Liver (tissue), 9 donors: ENCODE data around the gene KCNJ15. TPM values are rescaled to one million over a fixed set of nuclear protein-coding genes. Genes with fewer than 3 reads are reported as not detected.

Experiments used
- DNase-seq: peaks from one replicate; pipeline ENCODE4 v3.0.0-alpha.2; 2017; ENCODE audit warnings: low spot score
- H3K27ac ChIP-seq, 2 donors: one replicate each; pipeline ENCODE4 v1.7.0; 2013; ENCODE audit warnings: inconsistent platforms in 2 of 2, low read length in 2 of 2, control low read depth in 1 of 2, low read depth in 1 of 2, mild to moderate bottlenecking in 1 of 2
- H3K27me3 ChIP-seq, 4 donors: one replicate each; pipeline versions ENCODE4 v1.6.1 to v1.7.0; 2013; ENCODE audit warnings: low read length in 3 of 4, inconsistent platforms in 1 of 4, mild to moderate bottlenecking in 1 of 4, moderate library complexity in 1 of 4; ENCODE audit not compliant: control insufficient read depth in 4 of 4, insufficient read depth in 4 of 4
- H3K36me3 ChIP-seq, 4 donors: one replicate each; pipeline versions ENCODE4 v1.6.1 to v1.7.0; 2013; ENCODE audit warnings: low read length in 3 of 4, mild to moderate bottlenecking in 3 of 4, low read depth in 1 of 4, moderate library complexity in 1 of 4; ENCODE audit not compliant: control insufficient read depth in 4 of 4, insufficient read depth in 3 of 4
- H3K4me1 ChIP-seq, 4 donors: one replicate each; pipeline versions ENCODE4 v1.6.1 to v1.7.0; 2013; ENCODE audit warnings: low read length in 3 of 4, mild to moderate bottlenecking in 3 of 4, moderate library complexity in 1 of 4; ENCODE audit not compliant: control insufficient read depth in 4 of 4, insufficient read depth in 4 of 4
- H3K4me3 ChIP-seq, 3 donors: one replicate each; pipeline versions ENCODE4 v1.6.1 to v1.7.0; 2013; ENCODE audit warnings: low read length in 3 of 3, control low read depth in 1 of 3, low read depth in 1 of 3, mild to moderate bottlenecking in 1 of 3
- H3K9ac ChIP-seq, 2 donors: one replicate each; pipeline ENCODE4 v1.7.0; 2013; ENCODE audit warnings: low read length in 2 of 2, mild to moderate bottlenecking in 2 of 2, moderate library complexity in 2 of 2, control low read depth in 1 of 2, low read depth in 1 of 2
- H3K9me3 ChIP-seq, 4 donors: one replicate each; pipeline versions ENCODE4 v1.6.1 to v1.7.0; 2013; ENCODE audit warnings: low read length in 3 of 4; ENCODE audit not compliant: control insufficient read depth in 4 of 4
- CTCF ChIP-seq: fragments of 150-350 bp; IDR thresholded peaks from 2 replicates; pipeline ENCODE4 v1.5.1; 2017; ENCODE audit warnings: improper control_type of control experiment, low read depth, low read length; ENCODE audit not compliant: missing input control
- EGR1 ChIP-seq, 2 donors: IDR thresholded peaks; 2 replicates each; pipeline ENCODE4 v1.6.1; 2016 to 2018; ENCODE audit warnings: antibody characterized with exemption in 2 of 2, low read depth in 2 of 2
- FOXA1 ChIP-seq: IDR thresholded peaks from 2 replicates; pipeline ENCODE4 v1.6.1; 2016; ENCODE audit warnings: antibody characterized with exemption
- FOXA2 ChIP-seq: IDR thresholded peaks from 2 replicates; pipeline ENCODE4 v1.6.1; 2016; ENCODE audit warnings: antibody characterized with exemption
- HNF4A ChIP-seq, 2 donors: conservative IDR thresholded peaks; 2 replicates each; pipeline ENCODE4 v1.6.1; 2016; ENCODE audit warnings: antibody characterized with exemption in 2 of 2, mild to moderate bottlenecking in 2 of 2
- HNF4G ChIP-seq: IDR thresholded peaks from 2 replicates; pipeline ENCODE4 v1.6.1; 2016; ENCODE audit warnings: antibody characterized with exemption
- JUND ChIP-seq, 2 donors: IDR thresholded peaks; 2 replicates each; pipeline ENCODE4 v1.6.1; 2016; ENCODE audit warnings: antibody characterized with exemption in 2 of 2
- NR2F2 ChIP-seq: IDR thresholded peaks from 2 replicates; pipeline ENCODE4 v1.6.1; 2016; ENCODE audit warnings: antibody characterized with exemption
- RAD21 ChIP-seq, 2 donors: IDR thresholded peaks; 2 replicates each; pipeline ENCODE4 v1.6.1; 2016; ENCODE audit warnings: antibody characterized with exemption in 2 of 2, mild to moderate bottlenecking in 2 of 2
- REST ChIP-seq: IDR thresholded peaks from 2 replicates; pipeline ENCODE4 v1.6.1; 2016; ENCODE audit warnings: antibody characterized with exemption, mild to moderate bottlenecking
- RXRA ChIP-seq, 2 donors: IDR thresholded peaks; 2 replicates each; pipeline ENCODE4 v1.6.1; 2017 to 2018; ENCODE audit warnings: antibody characterized with exemption in 2 of 2, mild to moderate bottlenecking in 1 of 2
- SP1 ChIP-seq: IDR thresholded peaks from 2 replicates; pipeline ENCODE4 v1.6.1; 2018; ENCODE audit warnings: antibody characterized with exemption, mild to moderate bottlenecking
- TAF1 ChIP-seq: conservative IDR thresholded peaks from 2 replicates; pipeline ENCODE4 v1.6.1; 2016; ENCODE audit warnings: antibody characterized with exemption, mild to moderate bottlenecking
- YY1 ChIP-seq: IDR thresholded peaks from 2 replicates; pipeline ENCODE4 v1.6.1; 2016; ENCODE audit warnings: antibody characterized with exemption, mild to moderate bottlenecking
- WGBS: extraction: QIAGEN DNeasy Blood & Tissue Kit; methylation state at CpG from one replicate; pipeline ENCODE4 v1.1.7; 2013; 5-methylcytosine and 5-hydroxymethylcytosine counted together
- polyA plus RNA-seq, 2 donors: library from polyadenylated mRNA; stranded (reverse) in 1 of 2; unstranded in 1 of 2; fragments of 200-250 nt in 1 of 2; fragments of >200 nt in 1 of 2; fragmentation: Nextera tagmentation in 1 of 2; extraction: Ambion mirVana in 1 of 2; gene quantifications; one replicate each; pipeline versions ENCODE4 v1.2.1 to v1.2.3, GENCODE V29; 2013 to 2015
- total RNA-seq, 2 donors: library from RNA; depleted of rRNA; stranded (reverse); fragments of >200 nt; gene quantifications; one replicate each; pipeline ENCODE4 v1.2.3, GENCODE V29; 2014
- TF ChIP-seq, protein P1 (sequence below): IDR thresholded peaks from 2 replicates; pipeline ENCODE4 v1.6.1; 2016; ENCODE audit warnings: antibody characterized with exemption
- TF ChIP-seq, protein P2 (sequence below): IDR thresholded peaks from 2 replicates; pipeline ENCODE4 v1.6.1; 2016; ENCODE audit warnings: antibody characterized with exemption
- TF ChIP-seq, protein P3 (sequence below): IDR thresholded peaks from 2 replicates; pipeline ENCODE4 v1.6.1; 2016; ENCODE audit warnings: antibody characterized with exemption
- donor health status: healthy.
- donor health status: healthy.
- donor health status: healthy.
- donor health status: healthy.
- donor health status: healthy.

KCNJ15 gene
- total and polyA plus RNA-seq, 4 donors, result 0.61 to 4.8 (median 2.2) TPM

DNA sequence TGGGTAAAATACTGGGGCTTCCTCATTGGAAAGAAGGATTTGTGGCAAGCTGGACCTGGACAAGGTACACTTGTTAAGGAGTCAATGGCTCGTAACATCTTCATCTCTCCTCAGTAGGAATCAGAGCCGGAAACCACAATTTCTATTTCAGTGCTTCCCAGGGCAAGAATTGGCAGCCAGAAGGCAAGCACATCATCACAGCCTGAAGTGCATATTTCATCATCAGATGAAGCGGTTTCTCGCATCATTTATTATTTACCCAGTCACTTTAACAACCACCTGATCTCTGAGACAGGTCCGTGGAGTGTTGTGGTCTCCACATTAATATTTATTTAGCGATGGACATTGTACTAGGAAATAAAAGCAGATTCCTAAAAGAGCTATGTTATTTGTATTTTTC lies 55.0 kb downstream of the KCNJ15 start:
- WGBS, result 52% methylated on average over 6 of the region's 6 CpGs
- Histone ChIP-seq H3K27ac (no peak overlapping the region), H3K27me3 (no peaks in the 10 kb centered on the region), H3K9ac (no peak overlapping the region), H3K4me3 (no peak overlapping the region), H3K9me3 (no peaks in the 10 kb centered on the region), H3K4me1 (peaks cover 9 to 41% (median 31%) of the 10 kb centered on the region in 4 donors), H3K36me3 (no peaks in the 10 kb centered on the region)
- TF ChIP-seq HNF4A (conservative IDR thresholded peaks at IDR 0.05), result peak; percentile 24 to 28
- no peak for TF ChIP-seq YY1
- DNase-seq, result no peak

DNA sequence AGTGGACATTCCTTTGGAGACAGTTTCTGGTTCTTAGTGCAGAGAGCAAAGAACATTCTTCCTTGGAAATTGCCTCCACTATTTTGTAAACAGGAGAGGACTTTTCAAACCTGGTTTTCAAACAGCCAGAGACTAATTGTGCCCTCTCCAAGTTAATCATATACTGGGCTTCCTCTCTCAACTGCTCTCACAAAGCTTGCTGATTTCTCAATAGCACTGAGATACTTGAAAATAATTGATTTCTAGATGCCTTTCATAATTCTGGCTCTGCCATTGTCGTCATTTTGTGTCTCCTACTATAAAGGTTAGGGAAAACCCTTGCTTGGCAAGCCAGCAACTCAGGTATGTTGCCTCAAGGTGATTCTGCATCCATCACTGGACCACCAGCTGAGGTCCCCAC lies 56.0 kb downstream of the KCNJ15 start:
- H3K4me1 ChIP-seq, result peaks cover 9 to 41% (median 31%) of the 10 kb centered on the region in 4 donors
- no peak overlapping the region for H3K9ac ChIP-seq
- no peaks in the 10 kb centered on the region for H3K9me3 ChIP-seq
- DNase-seq, result no peak
- H3K4me3 ChIP-seq, result no peak overlapping the region
- TF ChIP-seq, protein P1, sequence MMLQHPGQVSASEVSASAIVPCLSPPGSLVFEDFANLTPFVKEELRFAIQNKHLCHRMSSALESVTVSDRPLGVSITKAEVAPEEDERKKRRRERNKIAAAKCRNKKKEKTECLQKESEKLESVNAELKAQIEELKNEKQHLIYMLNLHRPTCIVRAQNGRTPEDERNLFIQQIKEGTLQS, result no peak
- TF ChIP-seq JUND (IDR thresholded peaks at IDR 0.05) (peak; percentile 46 to 55), HNF4A (conservative IDR thresholded peaks at IDR 0.05) (peak; percentile 71 to 74), SP1 (peak; percentile 78), EGR1 (IDR thresholded peaks at IDR 0.05; ENCODE audit: low read depth in 2 of 2) (no peak), TAF1 (no peak), HNF4G (peak; percentile 35), REST (no peak), NR2F2 (peak; percentile 38), RXRA (IDR thresholded peaks at IDR 0.05) (peak; percentile 53 to 67), FOXA1 (no peak), YY1 (peak; percentile 41), FOXA2 (peak; percentile 18), RAD21 (IDR thresholded peaks at IDR 0.05) (peak; percentile 28 to 53), CTCF (no peak)
- TF ChIP-seq, protein P2, sequence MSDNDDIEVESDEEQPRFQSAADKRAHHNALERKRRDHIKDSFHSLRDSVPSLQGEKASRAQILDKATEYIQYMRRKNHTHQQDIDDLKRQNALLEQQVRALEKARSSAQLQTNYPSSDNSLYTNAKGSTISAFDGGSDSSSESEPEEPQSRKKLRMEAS, result no peak
- TF ChIP-seq, protein P3, sequence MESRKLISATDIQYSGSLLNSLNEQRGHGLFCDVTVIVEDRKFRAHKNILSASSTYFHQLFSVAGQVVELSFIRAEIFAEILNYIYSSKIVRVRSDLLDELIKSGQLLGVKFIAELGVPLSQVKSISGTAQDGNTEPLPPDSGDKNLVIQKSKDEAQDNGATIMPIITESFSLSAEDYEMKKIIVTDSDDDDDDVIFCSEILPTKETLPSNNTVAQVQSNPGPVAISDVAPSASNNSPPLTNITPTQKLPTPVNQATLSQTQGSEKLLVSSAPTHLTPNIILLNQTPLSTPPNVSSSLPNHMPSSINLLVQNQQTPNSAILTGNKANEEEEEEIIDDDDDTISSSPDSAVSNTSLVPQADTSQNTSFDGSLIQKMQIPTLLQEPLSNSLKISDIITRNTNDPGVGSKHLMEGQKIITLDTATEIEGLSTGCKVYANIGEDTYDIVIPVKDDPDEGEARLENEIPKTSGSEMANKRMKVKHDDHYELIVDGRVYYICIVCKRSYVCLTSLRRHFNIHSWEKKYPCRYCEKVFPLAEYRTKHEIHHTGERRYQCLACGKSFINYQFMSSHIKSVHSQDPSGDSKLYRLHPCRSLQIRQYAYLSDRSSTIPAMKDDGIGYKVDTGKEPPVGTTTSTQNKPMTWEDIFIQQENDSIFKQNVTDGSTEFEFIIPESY, result no peak
- no peaks in the 10 kb centered on the region for H3K27me3 ChIP-seq
- H3K27ac ChIP-seq, result peak overlapping the region in 1 of 2 donors; percentile 23
- H3K36me3 ChIP-seq, result no peaks in the 10 kb centered on the region
- 25% methylated on average over 1 of the region's 1 CpG for WGBS
